ENCODE data around the gene CENPX. TPM values are rescaled to one million over a fixed set of nuclear protein-coding genes. Genes with fewer than 3 reads are reported as not detected.

Gene CENPX
- total and polyA plus RNA-seq, 2 of the 13 experiments (the other 11 are each of a cell fraction or from before 2014, with no cell fraction given), result 92.7 to 170 TPM

GRCh38 chr17:82023447-82024241 lies 966 bp upstream of the CENPX start (continued):
- TF ChIP-seq ZXDC (CRISPR knock-in tag; IDR thresholded peaks at IDR 0.05) (peak; percentile 61; the same call in 1 of the 2 replicates), FOXO1 (CRISPR knock-in tag; IDR thresholded peaks at IDR 0.05) (no peak), NCOA2 (CRISPR knock-in tag; IDR thresholded peaks at IDR 0.05) (no peak), RXRA (CRISPR knock-in tag; IDR thresholded peaks at IDR 0.05) (peak; percentile 22; the same call in 1 of the 2 replicates), MTA1 (CRISPR knock-in tag; IDR thresholded peaks at IDR 0.05; ENCODE audit: borderline replicate concordance) (0 out of 2 replicates have a peak, but pooled peaks have one; percentile 30), CEBPB (IDR thresholded peaks at IDR 0.05; ENCODE audit: borderline replicate concordance, low read depth, low read length) (no peak), THYN1 (CRISPR knock-in tag; IDR thresholded peaks at IDR 0.05; ENCODE audit: borderline replicate concordance, low read depth) (no peak), NFIB (CRISPR knock-in tag; IDR thresholded peaks at IDR 0.05; ENCODE audit: borderline replicate concordance) (0 out of 2 replicates have a peak, but pooled peaks have one; percentile 68), E2F2 (CRISPR knock-in tag; IDR thresholded peaks at IDR 0.05; ENCODE audit: borderline replicate concordance) (no peak), TBP (CRISPR knock-in tag; IDR thresholded peaks at IDR 0.05) (no peak), CBFB (CRISPR knock-in tag; IDR thresholded peaks at IDR 0.05) (no peak), ZNF569 (CRISPR knock-in tag; IDR thresholded peaks at IDR 0.05; ENCODE audit: borderline replicate concordance) (no peak), ZFP62 (CRISPR knock-in tag; IDR thresholded peaks at IDR 0.05) (no peak), ZNF335 (CRISPR knock-in tag; IDR thresholded peaks at IDR 0.05) (no peak), ZNF331 (CRISPR knock-in tag; IDR thresholded peaks at IDR 0.05) (0 out of 2 replicates have a peak, but pooled peaks have one; percentile 4), NR0B2 (CRISPR knock-in tag; IDR thresholded peaks at IDR 0.05) (no peak; the same call in 1 of the 2 replicates), ZFP36L2 (CRISPR knock-in tag; IDR thresholded peaks at IDR 0.05) (no peak), HCFC1 (IDR thresholded peaks at IDR 0.05; ENCODE audit: low read depth, low read length) (no peak), FIP1L1 (IDR thresholded peaks at IDR 0.05; ENCODE audit: borderline replicate concordance, insufficient read depth, low read depth, low read length) (0 out of 2 replicates have a peak, but pooled peaks have one; percentile 9), STAT5B (CRISPR knock-in tag; IDR thresholded peaks at IDR 0.05) (no peak), ELF3 (CRISPR knock-in tag; IDR thresholded peaks at IDR 0.05) (no peak), ZNF761 (CRISPR knock-in tag; conservative IDR thresholded peaks at IDR 0.05) (0 out of 2 replicates have a peak, but pooled peaks have one; percentile 73), MAFF (IDR thresholded peaks at IDR 0.05; ENCODE audit: low read depth, low read length) (no peak), MXI1 (IDR thresholded peaks at IDR 0.05; ENCODE audit: borderline replicate concordance, low read depth, low read length) (peak; percentile 9; the same call in 1 of the 3 replicates), ZNF451 (CRISPR knock-in tag; IDR thresholded peaks at IDR 0.05) (no peak), KAT2B (IDR thresholded peaks at IDR 0.05; ENCODE audit: borderline replicate concordance, low read depth, low read length) (no peak), POLR2AphosphoS5 (IDR thresholded peaks at IDR 0.05; ENCODE audit: low read depth, low read length) (no peak), FOXM1 (CRISPR knock-in tag; IDR thresholded peaks at IDR 0.05) (no peak; the same call in 1 of the 2 replicates)

Data from HepG2 (cell line).